Neural cell (in vitro differentiated cells): ENCODE measurements around the gene TOM1L1.

Experiments used
- CTCF ChIP-seq: fragments of 450-650 bp; IDR thresholded peaks from 2 replicates; pipeline ENCODE4 v1.5.1; 2014; ENCODE audit warnings: antibody characterized with exemption, mild to moderate bottlenecking, moderate library complexity; ENCODE audit not compliant: poor library complexity, severe bottlenecking
- EZH2 ChIP-seq: fragments of 200-600, 300-800 bp; shearing (Covaris generic), sonication (generic); IDR thresholded peaks from 2 replicates; pipeline ENCODE4 v1.6.1; 2014; ENCODE audit warnings: antibody characterized with exemption, low read length, borderline replicate concordance, mild to moderate bottlenecking; ENCODE audit not compliant: insufficient read depth, poor library complexity, severe bottlenecking
- POLR2AphosphoS5 ChIP-seq: IDR thresholded peaks from 2 replicates; pipeline ENCODE4 v1.6.1; 2012
- TAF1 ChIP-seq: IDR thresholded peaks from 2 replicates; pipeline ENCODE4 v1.6.1; 2012; ENCODE audit warnings: low read depth

- TF ChIP-seq CTCF: no peak
- no peak for TF ChIP-seq EZH2
- TF ChIP-seq POLR2AphosphoS5: no peak
- no peak for TF ChIP-seq TAF1
These were observed 1.5 kb upstream of the TOM1L1 start for GRCh38 chr17:54899201-54899600.
